Measurements from ENCODE around the gene ZBTB46.

The ZBTB46 gene

DNA sequence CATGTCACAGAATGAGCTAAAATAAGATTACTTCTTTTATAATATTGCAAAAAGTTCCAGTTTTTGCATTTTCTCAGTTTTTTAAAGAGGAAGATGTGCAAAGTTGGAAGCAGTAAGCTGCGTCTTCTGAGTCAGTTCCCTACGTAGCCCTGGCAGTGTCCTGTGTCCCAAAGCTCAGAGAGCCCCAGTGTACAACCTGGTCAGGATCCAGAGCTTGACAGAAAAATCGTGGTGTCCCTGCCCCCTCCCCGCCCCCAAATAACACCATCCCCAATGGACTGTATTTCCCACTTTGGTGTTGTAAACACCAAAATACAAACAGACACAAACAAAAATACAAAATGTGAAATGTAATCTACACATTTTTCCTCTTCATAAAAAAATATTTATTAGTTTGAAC lies 86.9 kb downstream of the ZBTB46 start:
- no peak for DNase-seq

DNA sequence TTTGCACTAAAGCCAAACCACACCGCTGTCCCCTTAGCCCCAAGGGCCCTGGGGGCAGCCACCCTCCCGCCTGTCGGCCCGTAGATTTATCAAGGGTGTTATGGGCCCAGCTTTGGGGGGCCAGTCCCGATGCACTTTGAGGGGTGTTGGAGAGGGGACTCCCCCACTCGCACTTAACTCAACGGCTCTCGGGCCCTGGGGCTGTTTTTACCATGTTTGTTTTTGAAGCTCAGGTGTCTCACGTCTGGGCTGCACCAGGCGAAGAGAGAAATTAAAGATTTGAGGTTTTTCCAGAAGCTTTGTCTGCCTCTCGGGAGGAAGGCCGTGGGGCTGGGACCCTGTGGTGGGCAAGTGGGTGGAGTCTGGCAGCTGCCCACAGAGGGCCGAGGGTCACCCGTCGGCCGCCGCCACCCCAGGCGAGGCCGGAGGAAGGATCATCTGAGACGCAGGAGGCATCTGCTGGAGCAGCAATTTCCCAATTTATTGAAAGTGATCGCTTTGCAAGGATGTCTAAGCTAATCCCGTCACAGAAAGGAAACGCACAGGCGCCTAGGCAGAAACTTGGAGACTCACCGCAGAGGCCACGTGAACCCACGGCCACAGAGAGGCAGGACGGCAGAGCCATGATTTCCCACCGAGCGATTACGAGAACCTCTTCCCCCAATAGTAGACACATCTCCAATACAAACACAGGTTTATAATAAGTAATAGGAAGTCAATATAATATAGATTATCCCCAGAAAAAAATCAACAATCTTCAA lies 87.7 kb downstream of the ZBTB46 start:
- no peak for DNase-seq

DNA sequence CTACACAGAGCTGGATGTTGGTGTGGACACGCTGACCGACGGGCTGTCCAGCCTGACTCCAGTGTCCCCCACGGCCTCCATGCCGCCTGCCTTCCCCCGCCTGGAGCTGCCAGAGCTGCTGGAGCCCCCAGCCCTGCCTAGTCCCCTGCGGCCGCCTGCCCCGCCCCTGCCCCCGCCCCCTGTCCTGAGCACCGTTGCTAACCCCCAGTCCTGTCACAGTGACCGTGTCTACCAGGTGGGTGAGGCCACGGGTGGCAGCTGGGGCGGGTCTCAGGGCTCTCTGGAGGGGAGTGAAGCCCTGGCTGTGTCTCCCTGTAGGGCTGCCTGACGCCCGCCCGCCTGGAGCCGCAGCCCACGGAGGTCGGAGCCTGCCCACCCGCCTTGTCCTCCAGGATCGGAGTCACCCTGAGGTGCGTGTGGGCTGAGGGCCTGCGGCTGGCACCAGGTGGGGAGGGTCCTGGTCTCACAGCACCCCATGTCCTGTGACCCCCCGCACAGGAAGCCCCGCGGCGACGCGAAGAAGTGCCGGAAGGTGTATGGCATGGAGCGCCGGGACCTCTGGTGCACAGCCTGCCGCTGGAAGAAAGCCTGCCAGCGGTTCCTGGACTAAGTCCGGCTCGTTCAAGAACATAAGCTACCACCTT lies 88.6 kb downstream of the ZBTB46 start:
- DNase-seq: no peak

DNA sequence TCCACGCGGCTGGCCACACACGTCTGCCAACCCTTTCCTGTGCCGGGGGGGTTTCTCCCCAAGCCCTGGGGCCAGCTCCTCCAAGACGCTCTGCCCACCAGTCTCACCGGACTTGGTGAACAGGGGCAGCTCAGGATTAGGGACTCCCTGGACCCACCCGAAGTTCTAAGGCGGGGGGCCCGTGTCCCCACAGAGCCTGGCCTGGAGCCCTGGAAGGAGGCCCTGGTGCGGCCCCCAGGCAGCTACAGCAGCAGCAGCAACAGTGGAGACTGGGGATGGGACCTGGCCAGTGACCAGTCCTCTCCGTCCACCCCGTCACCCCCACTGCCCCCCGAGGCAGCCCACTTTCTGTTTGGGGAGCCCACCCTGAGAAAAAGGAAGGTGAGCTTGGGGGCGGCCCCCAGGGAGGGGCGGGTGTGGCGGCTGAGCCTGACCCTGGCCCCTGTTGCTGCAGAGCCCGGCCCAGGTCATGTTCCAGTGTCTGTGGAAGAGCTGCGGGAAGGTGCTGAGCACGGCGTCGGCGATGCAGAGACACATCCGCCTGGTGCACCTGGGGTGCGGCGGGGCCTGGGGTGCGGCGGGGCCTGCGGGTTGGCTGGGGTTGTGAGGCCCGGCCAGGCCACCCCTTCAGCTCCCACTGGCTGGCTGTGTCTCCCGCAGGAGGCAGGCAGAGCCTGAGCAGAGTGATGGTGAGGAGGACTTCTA lies 89.2 kb downstream of the ZBTB46 start:
- DNase-seq: no peak

DNA sequence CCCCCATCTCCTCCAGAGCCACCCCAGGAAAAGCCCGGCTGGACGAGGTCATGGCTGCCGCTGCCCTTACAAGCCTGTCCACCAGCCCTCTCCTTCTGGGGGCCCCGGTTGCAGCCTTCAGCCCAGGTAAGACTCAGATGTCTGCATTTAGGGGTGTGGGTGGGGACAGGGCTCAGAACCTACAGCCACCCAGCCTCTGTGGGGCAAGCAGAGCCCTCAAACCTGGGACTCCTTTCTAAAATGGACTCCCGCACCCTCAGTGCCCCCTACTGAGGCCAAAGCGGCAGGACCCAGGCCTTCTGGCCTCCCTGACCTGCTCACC lies 89.7 kb downstream of the ZBTB46 start:
- DNase-seq: no peak

DNA sequence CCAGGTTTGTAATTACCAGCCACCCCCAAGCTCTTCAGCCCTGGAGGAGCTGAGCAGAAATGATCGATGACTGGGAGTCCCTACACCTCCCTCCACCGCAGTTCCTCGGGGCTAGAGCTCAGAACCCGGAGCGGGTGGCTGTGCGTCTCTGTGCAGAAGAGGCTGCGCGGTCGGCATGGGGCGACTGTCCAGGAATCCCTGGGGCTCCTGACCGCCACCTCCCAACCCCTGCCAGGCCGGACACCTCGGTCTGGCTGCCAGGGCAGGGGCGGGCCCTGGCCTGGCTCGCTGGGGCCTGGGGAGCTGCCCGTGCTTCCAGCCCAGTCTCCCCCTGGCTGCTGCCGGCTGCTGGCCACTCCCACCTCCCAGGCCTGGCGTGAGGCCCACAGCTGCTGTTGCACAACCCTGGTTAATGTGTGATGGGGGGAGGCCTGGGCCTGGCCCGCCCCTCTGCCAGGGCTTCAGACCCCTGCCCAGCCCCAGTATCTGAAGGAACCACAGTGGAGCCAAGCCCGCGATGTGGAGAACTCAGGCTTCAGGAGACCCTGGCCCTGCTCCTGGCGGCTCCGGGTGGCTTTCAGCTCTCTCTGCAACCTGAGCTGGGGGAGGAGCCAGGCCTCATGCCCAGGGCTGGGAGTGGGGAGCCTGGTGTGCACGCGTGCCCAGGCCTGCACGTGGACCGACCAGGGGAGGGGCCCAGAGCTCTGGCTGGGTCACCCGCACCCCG lies 90.3 kb downstream of the ZBTB46 start:
- DNase-seq: no peak

DNA sequence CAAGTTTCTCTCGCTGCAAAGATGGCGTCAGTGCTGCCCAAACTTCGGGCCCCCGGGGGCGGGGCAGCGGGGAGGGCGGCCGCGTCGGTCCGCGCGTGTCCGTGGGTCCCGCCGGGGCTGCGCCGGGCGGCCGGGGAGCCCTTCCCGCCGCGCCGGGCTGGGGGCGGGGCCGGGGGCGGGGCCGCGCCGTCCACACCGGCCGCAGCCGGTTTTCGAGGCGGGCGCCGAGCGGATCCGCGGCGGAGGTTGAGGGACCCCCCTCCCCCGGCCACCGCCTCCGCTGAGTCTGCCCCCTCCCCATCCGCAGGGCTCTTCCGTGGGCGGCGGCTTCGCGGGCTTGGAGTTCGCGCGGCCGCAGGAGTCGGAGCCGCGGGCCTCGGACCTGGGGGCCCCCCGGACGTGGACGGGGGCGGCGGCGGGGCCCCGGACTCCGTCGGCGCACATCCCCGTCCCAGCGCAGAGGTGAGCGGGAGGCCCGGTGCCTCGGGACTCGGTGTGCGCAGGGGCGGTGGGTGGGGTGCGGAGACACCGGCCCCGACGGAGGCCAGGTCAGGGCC lies 90.9 kb downstream of the ZBTB46 start:
- DNase-seq: peak; percentile 38

DNA sequence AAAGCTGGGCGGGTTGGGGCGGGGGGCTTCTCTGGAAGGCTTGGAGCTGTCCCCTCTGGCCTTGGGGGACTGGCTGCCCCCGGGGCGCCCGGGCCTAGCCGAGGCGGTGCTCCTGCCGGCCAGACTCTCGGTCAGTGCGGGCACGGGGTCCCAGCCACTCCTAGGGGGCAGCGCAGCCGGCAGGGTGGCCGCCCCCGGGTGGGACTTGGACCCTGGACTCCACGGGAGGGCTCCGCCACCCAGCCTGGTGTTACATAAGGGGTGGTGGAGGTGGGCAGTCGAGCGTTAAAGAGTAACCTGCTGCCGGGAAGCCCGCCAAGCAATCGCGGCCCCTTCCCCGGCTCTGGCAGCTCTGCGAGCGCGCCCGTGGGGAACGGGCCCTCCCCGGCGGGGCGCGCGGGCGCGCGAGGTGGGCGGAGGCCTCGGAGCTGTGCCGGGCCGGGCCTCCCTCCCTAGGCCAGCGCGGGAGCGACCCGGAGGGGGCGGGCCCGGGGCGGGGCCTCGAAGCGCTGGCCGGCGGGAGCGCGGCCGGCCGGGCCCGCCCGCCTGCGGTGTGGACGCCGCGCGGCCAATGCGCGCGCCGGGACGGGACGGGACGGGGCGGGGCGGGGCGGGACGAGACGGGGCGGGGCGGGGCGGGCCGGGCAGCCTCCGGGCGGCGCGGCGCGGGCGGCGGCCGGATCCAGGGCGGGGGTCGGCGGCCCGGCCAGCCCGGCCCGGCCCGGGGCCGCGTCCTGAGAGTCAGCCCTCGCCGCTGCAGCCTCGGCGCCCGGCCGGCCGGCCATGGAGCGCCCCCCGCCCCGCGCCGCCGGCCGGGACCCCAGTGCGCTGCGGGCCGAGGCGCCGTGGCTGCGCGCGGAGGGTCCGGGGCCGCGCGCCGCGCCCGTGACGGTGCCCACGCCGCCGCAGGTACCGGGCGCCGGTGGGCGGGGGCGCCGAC lies 91.7 kb downstream of the ZBTB46 start, which contains the start of gene SLC2A4RG:
SLC2A4RG (plus strand) TSS at position 647 of the 940 bp plus-strand sequence; CDS start at position 784, 137 bp downstream.
- peak; percentile 47 for DNase-seq

DNA sequence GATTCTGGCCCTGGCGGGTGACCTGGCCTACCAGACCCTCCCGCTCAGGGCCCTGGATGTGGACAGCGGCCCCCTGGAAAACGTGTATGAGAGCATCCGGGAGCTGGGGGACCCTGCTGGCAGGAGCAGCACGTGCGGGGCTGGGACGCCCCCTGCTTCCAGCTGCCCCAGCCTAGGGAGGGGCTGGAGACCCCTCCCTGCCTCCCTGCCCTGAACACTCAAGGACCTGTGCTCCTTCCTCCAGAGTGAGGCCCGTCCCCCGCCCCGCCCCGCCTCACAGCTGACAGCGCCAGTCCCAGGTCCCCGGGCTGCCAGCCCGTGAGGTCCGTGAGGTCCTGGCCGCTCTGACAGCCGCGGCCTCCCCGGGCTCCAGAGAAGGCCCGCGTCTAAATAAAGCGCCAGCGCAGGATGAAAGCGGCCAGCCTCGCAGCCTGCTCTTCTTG lies 92.4 kb downstream of the ZBTB46 start:
- no peak for DNase-seq

DNA sequence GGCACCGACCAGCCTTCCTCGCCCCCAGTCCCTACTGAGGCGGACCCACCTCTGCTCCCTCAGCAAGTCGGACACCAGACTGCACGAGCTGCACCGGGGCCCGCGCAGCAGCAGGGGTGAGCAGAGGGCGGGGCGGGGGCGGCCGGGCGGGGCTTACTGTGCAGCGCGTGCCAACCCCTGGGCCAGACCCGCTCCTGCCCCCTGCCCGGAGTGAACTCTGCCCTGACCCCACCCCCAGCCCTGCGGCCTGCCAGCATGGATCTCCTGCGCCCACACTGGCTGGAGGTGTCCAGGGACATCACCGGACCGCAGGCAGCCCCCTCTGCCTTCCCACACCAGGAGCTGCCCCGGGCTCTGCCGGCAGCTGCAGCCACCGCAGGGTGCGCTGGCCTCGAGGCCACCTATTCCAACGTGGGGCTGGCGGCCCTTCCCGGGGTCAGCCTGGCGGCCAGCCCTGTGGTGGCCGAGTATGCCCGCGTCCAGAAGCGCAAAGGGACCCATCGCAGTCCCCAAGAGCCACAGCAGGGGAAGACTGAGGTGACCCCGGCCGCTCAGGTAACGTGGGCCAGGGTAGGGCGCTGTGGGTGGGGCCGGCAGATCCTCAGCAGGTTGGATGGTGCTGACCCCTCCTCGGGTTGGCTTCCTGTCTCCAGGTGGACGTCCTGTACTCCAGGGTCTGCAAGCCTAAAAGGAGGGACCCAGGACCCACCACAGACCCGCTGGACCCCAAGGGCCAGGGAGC lies 92.9 kb downstream of the ZBTB46 start:
- DNase-seq: peak; percentile 35

DNA sequence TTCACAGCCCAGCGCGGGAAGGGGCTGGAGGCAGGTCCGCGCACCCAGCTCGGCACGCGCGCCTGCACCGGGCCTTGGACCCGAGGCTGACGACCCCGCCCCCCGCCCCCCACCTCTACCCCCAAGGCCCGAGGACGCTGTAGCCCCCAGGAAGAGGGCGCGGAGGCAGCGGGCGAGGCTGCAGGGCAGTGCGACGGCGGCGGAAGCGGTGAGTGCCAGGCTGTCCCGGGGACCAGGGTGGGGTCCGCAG lies 93.4 kb downstream of the ZBTB46 start:
- DNase-seq: no peak

DNA sequence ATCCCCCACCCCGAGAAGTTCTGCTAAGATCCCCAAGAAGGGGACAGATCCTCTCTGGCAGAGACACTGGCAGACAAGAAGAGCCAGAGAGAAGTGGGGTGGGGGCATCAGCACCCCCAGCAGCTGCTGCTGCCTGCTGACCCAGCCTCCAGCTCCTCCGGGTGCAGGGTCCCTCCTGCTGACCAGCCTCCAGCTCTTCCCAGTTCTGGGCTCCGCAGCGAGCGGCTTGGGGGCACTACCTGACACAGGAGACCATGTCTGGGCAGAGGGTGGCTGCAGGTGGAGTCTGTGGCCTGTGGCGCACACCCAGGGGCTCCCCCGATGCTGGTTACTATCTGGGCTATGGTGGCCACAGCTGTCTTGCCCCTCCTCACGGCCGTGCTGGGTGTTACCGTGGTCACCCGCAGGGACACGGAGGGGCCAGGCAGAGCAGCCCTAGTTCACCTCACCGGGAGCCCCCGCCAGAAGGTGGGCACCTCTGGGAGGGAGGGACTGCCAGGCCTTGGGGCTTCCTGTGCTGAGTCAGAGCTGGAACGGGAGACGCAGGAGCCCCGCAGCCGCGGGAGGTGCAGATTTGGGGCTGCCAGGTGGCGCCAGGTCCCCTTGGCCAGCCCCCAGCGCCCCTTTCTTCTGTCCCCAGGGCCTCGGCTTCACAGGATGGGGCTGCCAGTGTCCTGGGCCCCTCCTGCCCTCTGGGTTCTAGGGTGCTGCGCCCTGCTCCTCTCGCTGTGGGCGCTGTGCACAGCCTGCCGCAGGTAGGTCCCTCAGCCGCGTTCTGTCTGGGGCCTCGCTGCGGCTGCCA lies 94.0 kb downstream of the ZBTB46 start:
- DNase-seq: peak; percentile 40

DNA sequence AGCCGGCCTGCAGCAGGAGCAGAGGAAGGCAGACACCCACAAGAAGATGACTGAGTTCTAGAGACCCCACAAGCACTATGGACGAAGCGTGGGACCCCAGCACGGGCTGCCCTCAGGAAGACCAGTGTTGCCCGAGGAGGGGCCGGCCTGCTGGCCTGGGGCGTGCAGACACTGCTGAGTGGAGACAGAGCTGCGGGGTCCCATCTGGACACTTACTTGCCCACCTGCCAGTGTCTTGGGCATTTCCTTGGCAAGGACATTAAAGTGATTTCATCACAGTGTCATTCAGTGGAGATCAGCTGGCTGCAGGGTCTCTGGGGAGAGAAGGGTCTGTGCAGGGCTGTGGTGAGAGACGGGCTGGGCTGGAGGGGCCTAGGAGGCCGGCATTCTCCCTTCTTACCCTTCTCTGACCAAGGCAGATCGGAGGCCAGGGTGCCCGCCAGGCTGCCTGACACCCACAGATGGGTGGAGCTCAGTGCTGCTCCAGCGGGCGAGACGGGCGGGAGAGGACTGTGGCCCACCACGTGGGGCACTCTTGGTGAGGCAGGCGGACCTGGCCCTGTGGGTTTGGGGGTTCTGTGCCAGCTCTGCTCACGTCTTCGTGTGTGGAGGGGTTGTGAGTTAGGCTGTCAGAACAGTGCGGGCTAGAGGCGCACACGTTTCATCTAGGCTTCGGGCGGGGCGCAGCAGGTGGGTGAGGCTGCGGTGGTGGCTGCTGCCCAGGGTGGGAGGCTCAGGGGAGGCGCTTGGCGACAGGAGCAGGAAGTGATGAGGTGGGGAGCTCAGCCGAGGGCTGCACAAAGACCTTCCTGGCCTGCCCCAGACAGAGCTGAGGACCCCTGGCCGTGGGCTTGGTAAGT lies 95.0 kb downstream of the ZBTB46 start, which contains the start of gene LIME1:
LIME1 (plus strand) TSS at position 806 of the 860 bp plus-strand sequence. CDS start 886 bp downstream, outside the sequence.
- DNase-seq: peak; percentile 59

DNA sequence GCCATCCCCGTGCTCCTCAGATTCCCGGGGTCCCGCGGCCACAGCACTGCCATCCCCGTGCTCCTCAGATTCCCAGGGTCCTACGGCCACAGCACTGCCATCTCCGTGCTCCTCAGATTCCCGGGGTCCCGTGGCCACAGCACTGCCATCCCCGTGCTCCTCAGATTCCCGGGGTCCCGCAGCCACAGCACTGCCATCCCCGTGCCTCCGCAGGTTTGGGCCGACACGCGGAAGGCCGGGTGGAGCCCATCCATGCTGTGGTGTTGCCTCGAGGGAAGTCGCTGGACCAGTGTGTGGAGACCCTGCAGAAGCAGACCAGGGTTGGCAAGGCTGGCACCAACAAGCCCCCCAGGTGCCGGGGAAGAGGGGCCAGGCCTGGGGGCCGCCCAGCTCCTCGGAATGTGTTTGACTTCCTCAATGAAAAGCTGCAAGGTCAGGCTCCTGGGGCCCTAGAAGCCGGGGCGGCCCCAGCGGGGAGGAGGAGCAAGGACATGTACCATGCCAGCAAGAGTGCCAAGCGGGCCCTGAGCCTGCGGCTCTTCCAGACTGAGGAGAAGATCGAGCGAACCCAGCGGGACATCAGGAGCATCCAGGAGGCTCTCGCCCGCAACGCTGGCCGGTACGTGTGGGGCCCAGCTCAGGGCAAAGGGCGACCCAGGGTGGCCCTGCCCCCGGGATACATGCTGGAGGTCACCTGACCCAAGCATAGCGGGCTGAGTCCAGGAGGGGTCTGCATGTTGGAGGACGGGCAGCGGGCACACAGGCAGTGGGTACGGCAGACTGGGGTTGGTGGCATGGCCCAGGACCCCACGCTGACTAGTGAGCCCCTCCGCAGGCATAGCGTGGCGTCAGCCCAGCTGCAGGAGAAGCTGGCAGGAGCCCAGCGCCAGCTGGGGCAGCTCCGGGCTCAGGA lies 95.9 kb downstream of the ZBTB46 start:
- no peak for DNase-seq

DNA sequence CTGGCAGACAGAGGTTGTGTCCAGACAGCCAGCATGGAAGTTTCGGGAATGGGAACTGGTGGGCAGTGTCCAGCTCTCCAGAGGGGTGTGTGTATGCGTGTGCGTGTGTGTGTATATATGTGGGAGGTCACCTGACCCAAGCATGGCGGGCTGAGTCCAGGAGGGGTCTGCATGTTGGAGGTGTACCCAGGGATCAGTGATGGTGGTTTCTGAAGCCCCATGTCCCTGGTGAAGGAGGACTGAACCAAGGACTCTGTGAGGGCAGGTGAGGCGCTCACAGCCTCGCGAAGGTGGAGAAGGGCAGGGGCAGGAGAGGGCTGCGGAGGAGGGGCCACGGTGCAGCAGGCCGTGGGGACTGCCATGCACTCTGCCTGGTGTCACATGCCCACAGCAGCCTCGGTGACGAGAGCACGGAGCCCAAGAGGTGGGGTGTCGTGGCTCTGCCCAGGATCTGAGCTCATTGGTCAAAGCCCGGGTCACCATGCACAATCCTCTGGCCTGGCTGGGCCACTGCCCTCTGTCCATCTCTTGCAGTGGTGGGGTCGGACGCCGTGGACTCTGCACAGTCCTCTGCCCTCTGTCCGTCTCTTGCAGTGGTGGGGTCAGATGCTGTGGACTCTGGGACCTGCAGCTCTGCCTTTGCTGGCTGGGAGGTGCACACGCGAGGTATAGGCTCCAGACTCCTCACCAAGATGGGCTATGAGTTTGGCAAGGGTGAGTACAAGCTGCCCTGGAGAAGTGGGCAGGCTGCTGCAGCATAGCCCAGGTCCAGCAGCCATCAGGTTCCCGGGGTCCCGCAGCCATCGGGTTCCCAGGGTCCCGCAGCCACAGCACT lies 96.7 kb downstream of the ZBTB46 start:
- no peak for DNase-seq

DNA sequence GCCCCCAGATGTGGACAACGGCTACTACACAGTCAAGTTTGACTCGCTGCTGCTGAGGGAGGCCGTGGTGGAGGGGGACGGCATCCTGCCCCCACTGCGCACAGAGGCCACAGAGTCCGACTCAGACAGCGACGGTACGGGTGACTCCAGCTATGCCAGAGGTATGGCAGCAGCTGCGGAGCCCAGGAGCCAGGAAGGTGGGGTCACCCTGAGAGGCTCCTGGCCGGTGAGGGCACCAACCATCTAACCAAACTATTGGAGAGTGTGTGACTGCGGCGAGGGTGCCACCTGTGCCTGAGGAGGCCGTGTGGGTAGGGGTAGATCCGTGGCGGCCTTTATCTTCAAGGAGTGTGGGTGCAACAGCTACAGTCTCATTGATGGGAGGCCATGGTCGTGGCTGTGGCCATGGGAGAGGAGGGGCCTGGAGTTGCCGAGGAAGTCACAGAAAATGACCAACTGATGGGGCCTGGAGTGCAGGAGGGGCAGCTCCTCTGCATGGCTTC lies 97.4 kb downstream of the ZBTB46 start:
- no peak for DNase-seq

DNA sequence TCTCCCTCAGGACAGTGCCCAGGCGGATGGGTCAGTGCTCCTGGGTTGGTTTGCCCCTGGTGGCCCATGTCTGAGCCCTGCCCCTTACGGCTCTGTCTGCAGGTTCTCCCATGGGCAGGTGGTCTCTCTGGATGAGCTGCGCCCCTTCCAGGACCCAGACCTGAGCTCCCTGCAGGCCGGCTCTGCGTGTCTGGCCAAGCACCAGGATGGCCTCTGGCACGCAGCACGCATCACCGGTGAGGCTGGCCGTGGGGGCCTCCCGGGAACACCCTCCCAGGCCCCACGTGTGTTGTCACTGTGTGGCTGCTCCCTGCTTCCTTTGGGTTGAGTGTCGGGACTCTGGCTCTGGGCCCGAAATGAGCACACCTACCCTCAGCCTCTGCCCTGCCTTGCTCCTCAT lies 97.9 kb downstream of the ZBTB46 start:
- no peak for DNase-seq

All from stimulated activated CD4-positive, alpha-beta T cell treated with anti-CD3 and anti-CD28 coated beads, Interleukin-4, amount 100 ng/mL, for 24 hours (primary cell).